Myometrial cell (primary cell): Measurements from ENCODE around the gene TFAP2E. TPM values are rescaled to one million over a fixed set of nuclear protein-coding genes. Genes with fewer than 3 reads are reported as not detected.

Experiments used
- total RNA-seq: library from RNA; depleted of rRNA; stranded (reverse); fragments of >200 nt; gene quantifications from 2 replicates; pipeline ENCODE4 v1.2.3, GENCODE V29; 2015

TFAP2E gene
- total RNA-seq = under 0.01 TPM in 1 of 2 replicates, not detected in the other

GRCh38 chr1:35573198-35574124, at the start of gene TFAP2E:
Gene TFAP2E, plus strand, starts transcription at chr1:35573314. Its CDS starts 264 bp downstream, at chr1:35573578.

GRCh38 chr1:35557118-35557610, 15.9 kb upstream of the TFAP2E start, which contains the start of gene KIAA0319L:
Gene KIAA0319L, minus strand, starts transcription at chr1:35557403. Its CDS starts 2,912 bp downstream, at chr1:35554491.

GRCh38 chr1:35557611-35558373, 15.3 kb upstream of the TFAP2E start, which contains the start of gene NCDN:
Gene NCDN, plus strand, starts transcription at chr1:35557799. Its CDS starts 392 bp downstream, at chr1:35558191.

GRCh38 chr1:35641233-35641866, 68.2 kb downstream of the TFAP2E start, which contains the start of gene PSMB2:
Gene PSMB2, minus strand, starts transcription at chr1:35641526. Its CDS starts 94 bp downstream, at chr1:35641432.

Other genes starting within 250 kb of the TFAP2E start
- 57.1 and 63.3 TPM in 2 replicates for gene KIAA0319L, start 15.9 kb upstream of the TFAP2E start, total RNA-seq
- 27.1 and 33.2 TPM in 2 replicates for gene NCDN, start 15.5 kb upstream of the TFAP2E start, total RNA-seq
- 85.0 and 86.1 TPM in 2 replicates for gene PSMB2, start 68.2 kb downstream of the TFAP2E start, total RNA-seq
- gene C1orf216, start 145.6 kb downstream of the TFAP2E start, total RNA-seq = 9.2 TPM in 2 replicates
- 4.6 and 8.0 TPM in 2 replicates for gene CLSPN, start 196.7 kb downstream of the TFAP2E start, total RNA-seq
- 3.7 and 7.4 TPM in 2 replicates for gene AGO4, start 234.7 kb downstream of the TFAP2E start, total RNA-seq